ENCODE measurements around the gene USP5. TPM values are rescaled to one million over a fixed set of nuclear protein-coding genes. Genes with fewer than 3 reads are reported as not detected.

USP5 gene
- total RNA-seq, 1 donor: 77.1 TPM

GRCh38 chr12:6821591-6822425 is 30.1 kb upstream of the USP5 start, which contains the start of gene GPR162:
Gene GPR162, plus strand, starts transcription at chr12:6821821. Its CDS starts 2,078 bp downstream, at chr12:6823899.
- H3K27ac ChIP-seq (ENCODE audit: low read depth, low read length): no peak within 1 kb of the TSS
- H3K27me3 ChIP-seq (ENCODE audit: insufficient read depth, low read length): peaks cover 9% of the 10 kb centered on the region
- peak within 1 kb of the TSS; percentile 73 for H3K4me2 ChIP-seq (ENCODE audit: insufficient read depth, low read length)
- H3K36me3 ChIP-seq (ENCODE audit: insufficient read depth, low read length): no peaks in the 10 kb centered on the region
- H3K4me1 ChIP-seq (ENCODE audit: insufficient read depth, low read length): peaks cover 10% of the 10 kb centered on the region
- TF ChIP-seq CTCF (IDR thresholded peaks at IDR 0.05; ENCODE audit: extremely low read depth, low read depth, low read length): no peak
- H3K79me2 ChIP-seq (ENCODE audit: insufficient read depth, low read length): no peaks in the 10 kb centered on the region
- peaks cover 9% of the 10 kb centered on the region for H4K20me1 ChIP-seq (ENCODE audit: insufficient read depth, low read length)
- DNase-seq (ENCODE audit: insufficient read length, low spot score, missing footprints): peak; percentile 95
- H2AFZ ChIP-seq (ENCODE audit: low read length): no peak within 1 kb of the TSS
- no peaks in the 10 kb centered on the region for H3K9me3 ChIP-seq (ENCODE audit: low read depth, low read length)
- H3K4me3 ChIP-seq (ENCODE audit: insufficient read depth, low read length): peak within 1 kb of the TSS; percentile 65

DNA sequence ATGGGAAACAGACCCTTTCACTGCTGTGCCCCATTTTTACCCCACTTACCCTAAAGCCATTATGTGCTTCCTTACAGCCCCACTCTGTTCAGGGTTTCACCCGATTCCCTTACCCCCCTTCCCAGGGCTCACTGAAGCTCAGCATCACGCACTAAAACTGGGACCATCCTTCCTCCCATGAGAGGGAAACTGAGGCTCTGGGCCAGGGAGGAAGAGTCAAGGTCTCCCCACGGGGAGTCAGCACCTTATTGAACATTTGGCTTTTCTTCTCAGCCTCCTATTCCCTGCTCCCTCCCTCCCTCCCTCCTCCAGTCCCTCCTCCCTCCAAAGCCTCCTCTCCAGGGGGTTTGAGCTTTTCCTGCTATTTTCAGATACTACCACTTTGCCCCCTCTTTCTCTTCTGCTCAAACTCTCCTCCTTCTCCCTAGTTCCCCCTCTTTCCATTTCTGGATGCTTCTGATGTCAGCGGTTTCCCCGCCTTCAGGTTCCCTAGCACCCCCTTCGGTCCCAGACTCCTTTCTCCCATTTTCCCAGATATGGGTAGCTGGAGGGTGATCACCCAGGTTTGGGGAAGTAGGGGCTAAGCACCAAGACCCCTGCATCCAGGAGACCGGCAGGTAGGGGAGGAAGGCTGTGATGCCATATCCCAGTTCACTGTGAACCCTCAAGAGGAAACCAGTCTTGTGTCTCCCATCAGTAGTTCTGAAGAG is 29.4 kb upstream of the USP5 start:
- H4K20me1 ChIP-seq (ENCODE audit: insufficient read depth, low read length): peaks cover 7% of the 10 kb centered on the region
- no peak overlapping the region for H3K27ac ChIP-seq (ENCODE audit: low read depth, low read length)
- DNase-seq (ENCODE audit: insufficient read length, low spot score, missing footprints): peak; percentile 71
- H3K4me1 ChIP-seq (ENCODE audit: insufficient read depth, low read length): peaks cover 17% of the 10 kb centered on the region
- peaks cover 3% of the 10 kb centered on the region for H3K79me2 ChIP-seq (ENCODE audit: insufficient read depth, low read length)
- no peak overlapping the region for H3K4me3 ChIP-seq (ENCODE audit: insufficient read depth, low read length)
- TF ChIP-seq CTCF (IDR thresholded peaks at IDR 0.05; ENCODE audit: extremely low read depth, low read depth, low read length): no peak
- H3K4me2 ChIP-seq (ENCODE audit: insufficient read depth, low read length): peak overlapping the region; percentile 73
- H3K9me3 ChIP-seq (ENCODE audit: low read depth, low read length): no peaks in the 10 kb centered on the region
- peaks cover 9% of the 10 kb centered on the region for H3K27me3 ChIP-seq (ENCODE audit: insufficient read depth, low read length)
- H3K36me3 ChIP-seq (ENCODE audit: insufficient read depth, low read length): no peaks in the 10 kb centered on the region
- no peak overlapping the region for H2AFZ ChIP-seq (ENCODE audit: low read length)

DNA sequence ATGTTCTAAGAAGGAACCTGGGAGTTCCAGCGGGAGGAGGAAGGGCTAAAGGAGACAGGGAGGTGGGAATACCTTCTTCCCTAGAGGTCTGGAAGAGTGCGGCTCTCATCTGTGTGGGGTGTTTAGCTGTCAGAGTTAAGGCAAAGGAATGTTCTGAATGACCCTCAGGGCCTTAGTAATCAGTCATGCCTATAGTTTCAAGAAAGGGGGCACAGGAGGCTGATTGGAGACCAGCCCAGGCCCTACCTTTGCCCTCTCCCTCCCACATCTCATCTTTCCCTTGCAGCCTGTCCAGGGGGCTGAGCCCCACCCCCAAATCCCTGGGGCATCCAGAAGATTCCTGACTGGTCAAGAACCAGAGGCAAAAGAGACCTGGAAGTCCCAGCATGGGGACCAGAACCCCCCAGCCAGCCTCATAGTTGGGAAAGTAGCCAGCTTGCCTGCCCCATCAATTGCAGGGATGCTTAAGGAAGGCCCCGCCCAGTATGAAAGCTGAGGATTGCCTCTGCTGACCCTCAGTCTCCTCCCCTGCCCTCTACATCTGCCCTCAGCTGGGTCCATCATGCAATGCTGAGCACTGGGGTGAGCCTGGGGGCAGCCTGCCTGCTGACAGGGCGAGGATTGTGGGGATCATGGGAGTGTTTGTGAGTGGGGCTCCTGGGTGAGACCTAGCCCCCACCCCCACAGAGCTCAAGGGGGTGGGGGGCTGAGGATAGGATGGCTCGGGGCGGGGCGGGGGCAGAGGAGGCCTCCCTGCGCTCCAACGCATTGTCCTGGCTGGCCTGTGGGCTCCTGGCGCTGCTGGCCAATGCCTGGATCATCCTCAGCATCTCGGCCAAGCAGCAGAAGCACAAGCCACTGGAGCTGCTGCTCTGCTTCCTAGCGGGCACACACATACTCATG is 28.5 kb upstream of the USP5 start:
- Histone ChIP-seq H3K27me3 (ENCODE audit: insufficient read depth, low read length) (peaks cover 9% of the 10 kb centered on the region), H3K4me3 (ENCODE audit: insufficient read depth, low read length) (no peak overlapping the region), H4K20me1 (ENCODE audit: insufficient read depth, low read length) (peaks cover 7% of the 10 kb centered on the region), H3K4me2 (ENCODE audit: insufficient read depth, low read length) (no peak overlapping the region), H2AFZ (ENCODE audit: low read length) (no peak overlapping the region), H3K4me1 (ENCODE audit: insufficient read depth, low read length) (peaks cover 17% of the 10 kb centered on the region), H3K36me3 (ENCODE audit: insufficient read depth, low read length) (no peaks in the 10 kb centered on the region), H3K79me2 (ENCODE audit: insufficient read depth, low read length) (peaks cover 9% of the 10 kb centered on the region), H3K27ac (ENCODE audit: low read depth, low read length) (no peak overlapping the region), H3K9me3 (ENCODE audit: low read depth, low read length) (no peaks in the 10 kb centered on the region)
- no peak for TF ChIP-seq CTCF (IDR thresholded peaks at IDR 0.05; ENCODE audit: extremely low read depth, low read depth, low read length)
- peak; percentile 77 for DNase-seq (ENCODE audit: insufficient read length, low spot score, missing footprints)

Measured in osteoblast (primary cell).